ENCODE data around the gene CCHCR1. TPM values are rescaled to one million over a fixed set of nuclear protein-coding genes. Genes with fewer than 3 reads are reported as not detected.
A peak's percentile ranks its signal among the peaks of the same experiment; 100 is the strongest.

CCHCR1 gene
- total and polyA plus RNA-seq, 4 donors, result 3.1 to 9.9 (median 6.2) TPM

DNA sequence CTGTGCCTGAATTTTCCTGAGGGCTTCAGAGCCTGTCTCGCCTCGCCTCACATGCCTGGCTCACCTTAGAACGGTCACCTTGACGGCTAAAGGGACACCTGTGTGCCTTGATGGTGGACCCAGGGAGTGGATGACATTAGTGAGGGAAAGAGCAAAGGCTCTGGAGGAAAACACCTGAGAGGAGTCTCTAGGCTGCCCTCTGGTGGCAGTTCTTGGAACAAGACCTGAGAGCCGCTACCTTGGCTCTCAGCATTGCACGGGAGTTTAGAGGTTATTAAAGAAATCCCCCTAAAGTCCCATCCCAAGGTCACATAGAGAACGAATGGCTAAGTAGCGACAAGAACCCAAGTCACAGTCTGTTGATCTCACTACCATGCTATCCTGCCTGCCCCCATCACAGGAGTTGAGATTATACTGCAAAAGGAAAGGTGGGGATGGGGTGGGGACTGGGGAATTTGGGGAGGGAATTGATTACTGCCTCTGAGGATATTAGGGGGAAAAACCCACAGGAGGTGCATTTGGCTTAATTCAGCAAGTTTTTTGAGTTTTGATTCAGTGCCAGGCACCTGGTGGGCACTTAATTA, 29.4 kb downstream of the CCHCR1 start:
- Histone ChIP-seq H3K4me3 (ENCODE audit: low read depth in 1 of 3, low read length in 3 of 3) (no peak overlapping the region), H3K9ac (ENCODE audit: low read depth in 1 of 2, low read length in 2 of 2) (no peak overlapping the region), H3K27me3 (ENCODE audit: control insufficient read depth in 4 of 4, insufficient read depth in 4 of 4, low read length in 3 of 4) (no peaks in the 10 kb centered on the region), H3K9me3 (ENCODE audit: control insufficient read depth in 4 of 4, low read length in 3 of 4) (no peaks in the 10 kb centered on the region), H3K4me1 (ENCODE audit: control insufficient read depth in 4 of 4, insufficient read depth in 4 of 4, low read length in 3 of 4) (no peaks in the 10 kb centered on the region), H3K36me3 (ENCODE audit: control insufficient read depth in 4 of 4, insufficient read depth in 3 of 4, low read depth in 1 of 4, low read length in 3 of 4) (no peaks in the 10 kb centered on the region), H3K27ac (ENCODE audit: low read depth in 1 of 2, low read length in 2 of 2) (no peak overlapping the region)
- WGBS, result 5% methylated on average over 8 of the region's 8 CpGs
- DNase-seq (ENCODE audit: low spot score), result peak; percentile 78
- TF ChIP-seq, protein P1, sequence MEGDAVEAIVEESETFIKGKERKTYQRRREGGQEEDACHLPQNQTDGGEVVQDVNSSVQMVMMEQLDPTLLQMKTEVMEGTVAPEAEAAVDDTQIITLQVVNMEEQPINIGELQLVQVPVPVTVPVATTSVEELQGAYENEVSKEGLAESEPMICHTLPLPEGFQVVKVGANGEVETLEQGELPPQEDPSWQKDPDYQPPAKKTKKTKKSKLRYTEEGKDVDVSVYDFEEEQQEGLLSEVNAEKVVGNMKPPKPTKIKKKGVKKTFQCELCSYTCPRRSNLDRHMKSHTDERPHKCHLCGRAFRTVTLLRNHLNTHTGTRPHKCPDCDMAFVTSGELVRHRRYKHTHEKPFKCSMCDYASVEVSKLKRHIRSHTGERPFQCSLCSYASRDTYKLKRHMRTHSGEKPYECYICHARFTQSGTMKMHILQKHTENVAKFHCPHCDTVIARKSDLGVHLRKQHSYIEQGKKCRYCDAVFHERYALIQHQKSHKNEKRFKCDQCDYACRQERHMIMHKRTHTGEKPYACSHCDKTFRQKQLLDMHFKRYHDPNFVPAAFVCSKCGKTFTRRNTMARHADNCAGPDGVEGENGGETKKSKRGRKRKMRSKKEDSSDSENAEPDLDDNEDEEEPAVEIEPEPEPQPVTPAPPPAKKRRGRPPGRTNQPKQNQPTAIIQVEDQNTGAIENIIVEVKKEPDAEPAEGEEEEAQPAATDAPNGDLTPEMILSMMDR (IDR thresholded peaks at IDR 0.05; ENCODE audit: low read depth, low read length, missing input control), result peak; percentile 71
- TF ChIP-seq NR2F2 (IDR thresholded peaks at IDR 0.05) (no peak), RAD21 (IDR thresholded peaks at IDR 0.05) (peak in 1 of 2 donors; percentile 70)

DNA sequence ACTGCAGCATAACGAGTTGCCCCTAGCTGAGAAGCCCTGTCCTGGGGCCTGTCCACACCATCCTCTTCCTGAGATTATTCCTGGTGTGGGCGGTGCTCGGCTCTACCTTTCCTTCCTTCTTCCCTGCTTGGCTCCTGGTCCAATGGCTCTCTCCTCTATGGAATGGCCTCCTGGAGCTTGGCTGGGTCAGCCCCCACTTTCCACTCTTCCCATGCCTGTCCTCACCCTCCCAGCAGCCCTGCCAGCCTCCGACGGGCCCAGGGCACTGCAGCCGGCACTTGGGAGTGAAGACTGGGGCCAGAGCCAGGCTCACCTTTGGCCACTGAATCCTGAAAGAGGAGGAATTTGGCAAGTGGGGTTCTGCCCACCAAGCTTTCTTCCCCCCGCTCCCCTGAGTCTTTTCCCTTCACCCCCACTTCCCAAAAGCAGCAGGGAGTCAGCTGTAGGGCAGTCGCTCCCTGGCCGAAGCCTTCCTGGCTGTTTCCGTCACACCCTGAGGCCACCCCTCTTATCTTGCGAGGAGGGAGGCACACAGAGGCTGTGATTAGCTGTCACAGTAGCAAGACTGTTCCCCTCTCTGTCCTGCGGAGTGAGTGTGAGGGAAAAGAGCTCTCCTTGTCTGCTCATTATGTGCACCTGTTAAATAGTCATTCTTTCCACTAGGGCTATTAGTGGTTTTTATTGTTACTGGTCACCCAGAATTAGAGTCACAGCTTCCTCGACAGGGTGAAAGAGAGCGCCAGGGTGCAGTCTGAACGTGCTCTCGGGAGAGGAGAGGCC, 31.0 kb downstream of the CCHCR1 start:
- Histone ChIP-seq H3K27me3 (ENCODE audit: control insufficient read depth in 4 of 4, insufficient read depth in 4 of 4, low read length in 3 of 4) (no peaks in the 10 kb centered on the region), H3K9ac (ENCODE audit: low read depth in 1 of 2, low read length in 2 of 2) (no peak overlapping the region), H3K36me3 (ENCODE audit: control insufficient read depth in 4 of 4, insufficient read depth in 3 of 4, low read depth in 1 of 4, low read length in 3 of 4) (no peaks in the 10 kb centered on the region), H3K4me1 (ENCODE audit: control insufficient read depth in 4 of 4, insufficient read depth in 4 of 4, low read length in 3 of 4) (no peaks in the 10 kb centered on the region), H3K4me3 (ENCODE audit: low read depth in 1 of 3, low read length in 3 of 3) (no peak overlapping the region), H3K27ac (ENCODE audit: low read depth in 1 of 2, low read length in 2 of 2) (no peak overlapping the region), H3K9me3 (ENCODE audit: control insufficient read depth in 4 of 4, low read length in 3 of 4) (no peaks in the 10 kb centered on the region)
- WGBS, result 68% methylated on average over 16 of the region's 16 CpGs
- TF ChIP-seq, protein P2, sequence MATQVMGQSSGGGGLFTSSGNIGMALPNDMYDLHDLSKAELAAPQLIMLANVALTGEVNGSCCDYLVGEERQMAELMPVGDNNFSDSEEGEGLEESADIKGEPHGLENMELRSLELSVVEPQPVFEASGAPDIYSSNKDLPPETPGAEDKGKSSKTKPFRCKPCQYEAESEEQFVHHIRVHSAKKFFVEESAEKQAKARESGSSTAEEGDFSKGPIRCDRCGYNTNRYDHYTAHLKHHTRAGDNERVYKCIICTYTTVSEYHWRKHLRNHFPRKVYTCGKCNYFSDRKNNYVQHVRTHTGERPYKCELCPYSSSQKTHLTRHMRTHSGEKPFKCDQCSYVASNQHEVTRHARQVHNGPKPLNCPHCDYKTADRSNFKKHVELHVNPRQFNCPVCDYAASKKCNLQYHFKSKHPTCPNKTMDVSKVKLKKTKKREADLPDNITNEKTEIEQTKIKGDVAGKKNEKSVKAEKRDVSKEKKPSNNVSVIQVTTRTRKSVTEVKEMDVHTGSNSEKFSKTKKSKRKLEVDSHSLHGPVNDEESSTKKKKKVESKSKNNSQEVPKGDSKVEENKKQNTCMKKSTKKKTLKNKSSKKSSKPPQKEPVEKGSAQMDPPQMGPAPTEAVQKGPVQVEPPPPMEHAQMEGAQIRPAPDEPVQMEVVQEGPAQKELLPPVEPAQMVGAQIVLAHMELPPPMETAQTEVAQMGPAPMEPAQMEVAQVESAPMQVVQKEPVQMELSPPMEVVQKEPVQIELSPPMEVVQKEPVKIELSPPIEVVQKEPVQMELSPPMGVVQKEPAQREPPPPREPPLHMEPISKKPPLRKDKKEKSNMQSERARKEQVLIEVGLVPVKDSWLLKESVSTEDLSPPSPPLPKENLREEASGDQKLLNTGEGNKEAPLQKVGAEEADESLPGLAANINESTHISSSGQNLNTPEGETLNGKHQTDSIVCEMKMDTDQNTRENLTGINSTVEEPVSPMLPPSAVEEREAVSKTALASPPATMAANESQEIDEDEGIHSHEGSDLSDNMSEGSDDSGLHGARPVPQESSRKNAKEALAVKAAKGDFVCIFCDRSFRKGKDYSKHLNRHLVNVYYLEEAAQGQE (IDR thresholded peaks at IDR 0.05), result no peak
- TF ChIP-seq FOXA2 (IDR thresholded peaks at IDR 0.05) (no peak), HNF4A (conservative IDR thresholded peaks at IDR 0.05) (no peak)
- TF ChIP-seq, protein P3, sequence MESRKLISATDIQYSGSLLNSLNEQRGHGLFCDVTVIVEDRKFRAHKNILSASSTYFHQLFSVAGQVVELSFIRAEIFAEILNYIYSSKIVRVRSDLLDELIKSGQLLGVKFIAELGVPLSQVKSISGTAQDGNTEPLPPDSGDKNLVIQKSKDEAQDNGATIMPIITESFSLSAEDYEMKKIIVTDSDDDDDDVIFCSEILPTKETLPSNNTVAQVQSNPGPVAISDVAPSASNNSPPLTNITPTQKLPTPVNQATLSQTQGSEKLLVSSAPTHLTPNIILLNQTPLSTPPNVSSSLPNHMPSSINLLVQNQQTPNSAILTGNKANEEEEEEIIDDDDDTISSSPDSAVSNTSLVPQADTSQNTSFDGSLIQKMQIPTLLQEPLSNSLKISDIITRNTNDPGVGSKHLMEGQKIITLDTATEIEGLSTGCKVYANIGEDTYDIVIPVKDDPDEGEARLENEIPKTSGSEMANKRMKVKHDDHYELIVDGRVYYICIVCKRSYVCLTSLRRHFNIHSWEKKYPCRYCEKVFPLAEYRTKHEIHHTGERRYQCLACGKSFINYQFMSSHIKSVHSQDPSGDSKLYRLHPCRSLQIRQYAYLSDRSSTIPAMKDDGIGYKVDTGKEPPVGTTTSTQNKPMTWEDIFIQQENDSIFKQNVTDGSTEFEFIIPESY (IDR thresholded peaks at IDR 0.05), result no peak
- DNase-seq (ENCODE audit: low spot score), result no peak
